ENCODE data around the gene SPATA21.
"Not testable (repeated sequence)": the region's sequence is repeated elsewhere in the genome, so short reads cannot be mapped to it uniquely, and the experiment has no call there.

GRCh38 chr1:16483639-16484500, 46.6 kb upstream of the SPATA21 start:
- TF ChIP-seq REST (IDR thresholded peaks at IDR 0.05); CTCF (IDR thresholded peaks at IDR 0.05; ENCODE audit: low read depth, low read length, missing input control); MAX (IDR thresholded peaks at IDR 0.05); TAF1 (conservative IDR thresholded peaks at IDR 0.05); RXRA (IDR thresholded peaks at IDR 0.05); ATF3 (IDR thresholded peaks at IDR 0.05); ZBTB33 (IDR thresholded peaks at IDR 0.05); RAD21 (IDR thresholded peaks at IDR 0.05); NR2F2 (IDR thresholded peaks at IDR 0.05); GABPA (IDR thresholded peaks at IDR 0.05 in 1 of 2, conservative IDR thresholded peaks at IDR 0.05 in 1 of 2): not testable (repeated sequence)
